Lower leg skin (tissue), 4 donors: ENCODE results near the gene PRDM10. TPM values are rescaled to one million over a fixed set of nuclear protein-coding genes. Genes with fewer than 3 reads are reported as not detected.

Experiments used
- DNase-seq, 2 donors: peaks; one replicate each; pipeline ENCODE4 v3.0.0-alpha.2; 2019; ENCODE audit warnings: low spot score in 2 of 2
- H3K4me3 ChIP-seq: fragments of 200-600 bp; sonication (generic); 2 replicates; pipeline ENCODE4 v1.5.1; 2017; ENCODE audit warnings: mild to moderate bottlenecking, low read depth; ENCODE audit not compliant: poor library complexity, severe bottlenecking
- CTCF ChIP-seq, 3 donors: fragments of 450-650 bp; IDR thresholded peaks; one replicate each; pipeline ENCODE4 v1.5.1; 2016; ENCODE audit warnings: antibody characterized with exemption in 3 of 3, mild to moderate bottlenecking in 3 of 3, moderate library complexity in 2 of 3
- POLR2A ChIP-seq, 2 donors: fragments of 450-650 bp; IDR thresholded peaks; one replicate each; pipeline ENCODE4 v1.6.1; 2016 to 2017; ENCODE audit warnings: antibody characterized with exemption in 2 of 2, mild to moderate bottlenecking in 1 of 2, moderate library complexity in 1 of 2
- WGBS, 2 donors: methylation state at CpG; one replicate each; pipeline ENCODE4 v1.1.5; 2018; 5-methylcytosine and 5-hydroxymethylcytosine counted together
- intact Hi-C: fragments of 100-400 bp; cut with DNase I; formaldehyde crosslinking; loops from one replicate; pipeline ENCODE4 v1.15.0; 2023; ENCODE audit warnings: low total_unique reads
- total RNA-seq, 4 donors: library from RNA; depleted of rRNA; stranded (reverse); fragments of >200 nt; gene quantifications; one replicate each; pipeline ENCODE4 v1.1.0, GENCODE V29; 2016

Gene PRDM10
- total RNA-seq, 4 donors from 2014 or later, result 6.7 to 13.0 (median 9.1) TPM

GRCh38 chr11:129865701-129866100 is 136.9 kb downstream of the PRDM10 start:
- TF ChIP-seq CTCF (IDR thresholded peaks at IDR 0.05) (no peak), POLR2A (IDR thresholded peaks at IDR 0.05) (no peak)
- DNase-seq, result no peak
- no peak overlapping the region for H3K4me3 ChIP-seq
- 78 to 79% methylated on average over 4 of the region's 4 CpGs for WGBS, 2 donors
- intact Hi-C loops, result no loop called here

- WGBS, 2 donors, result 72 to 78% methylated on average over 5 of the region's 5 CpGs
- H3K4me3 ChIP-seq, result no peak overlapping the region
- intact Hi-C loops, result no loop called here
- no peak for TF ChIP-seq CTCF (IDR thresholded peaks at IDR 0.05)
- no peak for TF ChIP-seq POLR2A (IDR thresholded peaks at IDR 0.05)
- DNase-seq, result no peak
Observed at GRCh38 chr11:129864811-129865210, 137.8 kb downstream of the PRDM10 start.

GRCh38 chr11:129861702-129862522 is 140.7 kb downstream of the PRDM10 start:
- peak; percentile 76 to 89 for DNase-seq
- H3K4me3 ChIP-seq, result no peak overlapping the region
- 43 to 44% methylated on average over 16 of the region's 16 CpGs for WGBS, 2 donors
- intact Hi-C loops, result no loop called here
- TF ChIP-seq POLR2A (IDR thresholded peaks at IDR 0.05), result no peak
- TF ChIP-seq CTCF (IDR thresholded peaks at IDR 0.05), result no peak

GRCh38 chr11:129856036-129856435 is 146.6 kb downstream of the PRDM10 start:
- intact Hi-C loops, result no loop called here
- DNase-seq, result peak in 1 of 2 donors; percentile 63

GRCh38 chr11:129855086-129855485 is 147.5 kb downstream of the PRDM10 start:
- TF ChIP-seq CTCF (IDR thresholded peaks at IDR 0.05) (no peak), POLR2A (IDR thresholded peaks at IDR 0.05) (no peak)
- no peak overlapping the region for H3K4me3 ChIP-seq
- 60 to 61% methylated on average over 11 of the region's 11 CpGs for WGBS, 2 donors
- DNase-seq, result peak in 1 of 2 donors; percentile 83
- intact Hi-C loops, result no loop called here

More at GRCh38 chr11:129856036-129856435, 146.6 kb downstream of the PRDM10 start:
- no peak for TF ChIP-seq CTCF (IDR thresholded peaks at IDR 0.05)
- TF ChIP-seq POLR2A (IDR thresholded peaks at IDR 0.05), result no peak
- WGBS, 2 donors, result 87 to 95% methylated on average over 8 of the region's 8 CpGs
- no peak overlapping the region for H3K4me3 ChIP-seq
